WTC11 (cell line): ENCODE data around the gene DLGAP4. TPM values are rescaled to one million over a fixed set of nuclear protein-coding genes. Genes with fewer than 3 reads are reported as not detected.

Source experiments
- ATAC-seq: fragments of 200-7000 bp; cut with Tn5 transposase; 2 replicates; pipeline ENCODE4 v1.10.0; 2021; ENCODE audit warnings: mild to moderate bottlenecking, moderate library complexity
- CTCF ChIA-PET: fragments of 300-600 bp; sonication (Branson Sonifier 250); formaldehyde crosslinking; loops from one replicate; lab custom pipeline; 2021; ENCODE audit warnings: antibody characterized with exemption; lab: Charles Lee
- POLR2A ChIA-PET: fragments of 350-600 bp; sonication (Branson Sonifier 250); formaldehyde crosslinking; loops from one replicate; lab custom pipeline; 2021; ENCODE audit warnings: antibody characterized with exemption; lab: Charles Lee
- DNase-seq: peaks from one replicate; pipeline ENCODE4 v3.0.0; 2021; ENCODE audit warnings: low spot score
- H3K27ac Mint-ChIP-seq: 2 replicates; pipeline ENCODE4 v1.8.0; 2021; ENCODE audit warnings: mixed read lengths
- H3K27me3 Mint-ChIP-seq: 2 replicates; pipeline ENCODE4 v1.8.0; 2021; ENCODE audit warnings: low read depth, mild to moderate bottlenecking, moderate library complexity, mixed read lengths
- H3K36me3 Mint-ChIP-seq: 2 replicates; pipeline ENCODE4 v1.8.0; 2021; ENCODE audit warnings: mixed read lengths
- H3K4me1 Mint-ChIP-seq: 2 replicates; pipeline ENCODE4 v1.8.0; 2022; ENCODE audit warnings: mixed read lengths
- H3K4me3 Mint-ChIP-seq: 2 replicates; pipeline ENCODE4 v1.8.0; 2021; ENCODE audit warnings: mild to moderate bottlenecking, moderate library complexity, mixed read lengths
- H3K9me3 Mint-ChIP-seq: 2 replicates; pipeline ENCODE4 v1.8.0; 2021; ENCODE audit warnings: mixed read lengths
- IRF2 ChIP-seq: sonication (generic); formaldehyde crosslinking; IDR thresholded peaks from 2 replicates; pipeline ENCODE4 v1.8.0; 2022; ENCODE audit warnings: low read depth, missing genetic modification reagents, borderline replicate concordance
- NFE2L1 ChIP-seq: sonication (generic); formaldehyde crosslinking; IDR thresholded peaks from 2 replicates; pipeline ENCODE4 v1.8.1; 2023; ENCODE audit warnings: missing genetic modification reagents
- NR1H2 ChIP-seq: sonication (generic); formaldehyde crosslinking; IDR thresholded peaks from 2 replicates; pipeline ENCODE4 v1.9.0; 2021; ENCODE audit warnings: mild to moderate bottlenecking, moderate library complexity, missing genetic modification reagents
- OVOL2 ChIP-seq: fragments of 250-450 bp; sonication (Bioruptor Pico); IDR thresholded peaks from 2 replicates; pipeline ENCODE4 v1.9.0; 2021; ENCODE audit warnings: mild to moderate bottlenecking, borderline replicate concordance
- SMAD3 ChIP-seq: sonication (generic); formaldehyde crosslinking; IDR thresholded peaks from 2 replicates; pipeline ENCODE4 v1.8.0; 2022; ENCODE audit warnings: missing genetic modification reagents, mild to moderate bottlenecking, borderline replicate concordance
- ZNF219 ChIP-seq: sonication (generic); formaldehyde crosslinking; IDR thresholded peaks from 2 replicates; pipeline ENCODE4 v1.8.0; 2023; ENCODE audit warnings: missing genetic modification reagents, mild to moderate bottlenecking, borderline replicate concordance
- total RNA-seq: library from RNA; stranded (reverse); gene quantifications from 3 replicates; pipeline ENCODE4 v1.2.3, GENCODE V29; 2021
- TF ChIP-seq, protein P1 (sequence below): sonication (generic); formaldehyde crosslinking; IDR thresholded peaks from 2 replicates; pipeline ENCODE4 v1.8.0; 2023; ENCODE audit warnings: missing genetic modification reagents, mild to moderate bottlenecking, borderline replicate concordance
- TF ChIP-seq, protein P2 (sequence below): sonication (generic); formaldehyde crosslinking; IDR thresholded peaks from 2 replicates; pipeline ENCODE4 v1.8.1; 2022; ENCODE audit warnings: missing genetic modification reagents, borderline replicate concordance
- TF ChIP-seq, protein P3 (sequence below): sonication (generic); formaldehyde crosslinking; IDR thresholded peaks from 2 replicates; pipeline ENCODE4 v1.8.1; 2022; ENCODE audit warnings: mild to moderate bottlenecking, missing genetic modification reagents, moderate library complexity, borderline replicate concordance
- TF ChIP-seq, protein P4 (sequence below): sonication (generic); formaldehyde crosslinking; IDR thresholded peaks from 2 replicates; pipeline ENCODE4 v1.8.1; 2023; ENCODE audit warnings: mild to moderate bottlenecking, moderate library complexity, missing genetic modification reagents
- TF ChIP-seq, protein P5 (sequence below): fragments of 250-450 bp; sonication (Bioruptor Pico); IDR thresholded peaks from 2 replicates; pipeline ENCODE4 v1.9.0; 2021; ENCODE audit warnings: mild to moderate bottlenecking
- TF ChIP-seq, protein P6 (sequence below): fragments of 250-450 bp; sonication (Bioruptor Pico); IDR thresholded peaks from 2 replicates; pipeline ENCODE4 v1.9.0; 2021; ENCODE audit warnings: moderate library complexity, mild to moderate bottlenecking, inconsistent platforms, borderline replicate concordance

DLGAP4 gene
- total RNA-seq, 1 experiment from 2014 or later: 52.6 TPM

DNA sequence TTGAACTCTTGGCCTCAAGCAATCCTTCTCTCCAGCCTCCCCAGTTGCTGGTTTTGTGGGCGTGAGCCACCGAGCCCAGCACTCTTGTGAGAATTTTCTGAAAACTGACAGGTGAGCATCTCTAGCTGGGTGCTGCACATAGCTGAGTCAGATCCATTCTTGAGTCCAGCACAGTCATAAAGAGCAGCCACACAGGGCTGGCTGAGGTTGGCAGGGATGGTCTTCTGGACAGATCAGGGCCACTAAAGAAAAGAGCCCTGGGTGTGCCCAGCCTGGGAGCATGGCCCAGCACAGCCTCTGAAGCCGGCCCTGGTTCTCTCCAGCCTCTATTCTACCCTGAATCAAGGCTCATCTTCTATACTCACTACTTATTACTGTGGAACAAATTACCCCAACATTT lies 11.5 kb downstream of the DLGAP4 start (continued):
- TF ChIP-seq, protein P1, sequence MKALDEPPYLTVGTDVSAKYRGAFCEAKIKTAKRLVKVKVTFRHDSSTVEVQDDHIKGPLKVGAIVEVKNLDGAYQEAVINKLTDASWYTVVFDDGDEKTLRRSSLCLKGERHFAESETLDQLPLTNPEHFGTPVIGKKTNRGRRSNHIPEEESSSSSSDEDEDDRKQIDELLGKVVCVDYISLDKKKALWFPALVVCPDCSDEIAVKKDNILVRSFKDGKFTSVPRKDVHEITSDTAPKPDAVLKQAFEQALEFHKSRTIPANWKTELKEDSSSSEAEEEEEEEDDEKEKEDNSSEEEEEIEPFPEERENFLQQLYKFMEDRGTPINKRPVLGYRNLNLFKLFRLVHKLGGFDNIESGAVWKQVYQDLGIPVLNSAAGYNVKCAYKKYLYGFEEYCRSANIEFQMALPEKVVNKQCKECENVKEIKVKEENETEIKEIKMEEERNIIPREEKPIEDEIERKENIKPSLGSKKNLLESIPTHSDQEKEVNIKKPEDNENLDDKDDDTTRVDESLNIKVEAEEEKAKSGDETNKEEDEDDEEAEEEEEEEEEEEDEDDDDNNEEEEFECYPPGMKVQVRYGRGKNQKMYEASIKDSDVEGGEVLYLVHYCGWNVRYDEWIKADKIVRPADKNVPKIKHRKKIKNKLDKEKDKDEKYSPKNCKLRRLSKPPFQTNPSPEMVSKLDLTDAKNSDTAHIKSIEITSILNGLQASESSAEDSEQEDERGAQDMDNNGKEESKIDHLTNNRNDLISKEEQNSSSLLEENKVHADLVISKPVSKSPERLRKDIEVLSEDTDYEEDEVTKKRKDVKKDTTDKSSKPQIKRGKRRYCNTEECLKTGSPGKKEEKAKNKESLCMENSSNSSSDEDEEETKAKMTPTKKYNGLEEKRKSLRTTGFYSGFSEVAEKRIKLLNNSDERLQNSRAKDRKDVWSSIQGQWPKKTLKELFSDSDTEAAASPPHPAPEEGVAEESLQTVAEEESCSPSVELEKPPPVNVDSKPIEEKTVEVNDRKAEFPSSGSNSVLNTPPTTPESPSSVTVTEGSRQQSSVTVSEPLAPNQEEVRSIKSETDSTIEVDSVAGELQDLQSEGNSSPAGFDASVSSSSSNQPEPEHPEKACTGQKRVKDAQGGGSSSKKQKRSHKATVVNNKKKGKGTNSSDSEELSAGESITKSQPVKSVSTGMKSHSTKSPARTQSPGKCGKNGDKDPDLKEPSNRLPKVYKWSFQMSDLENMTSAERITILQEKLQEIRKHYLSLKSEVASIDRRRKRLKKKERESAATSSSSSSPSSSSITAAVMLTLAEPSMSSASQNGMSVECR (CRISPR knock-in tag): no peak
- no peak for TF ChIP-seq OVOL2 (CRISPR knock-in tag)
- TF ChIP-seq, protein P2, sequence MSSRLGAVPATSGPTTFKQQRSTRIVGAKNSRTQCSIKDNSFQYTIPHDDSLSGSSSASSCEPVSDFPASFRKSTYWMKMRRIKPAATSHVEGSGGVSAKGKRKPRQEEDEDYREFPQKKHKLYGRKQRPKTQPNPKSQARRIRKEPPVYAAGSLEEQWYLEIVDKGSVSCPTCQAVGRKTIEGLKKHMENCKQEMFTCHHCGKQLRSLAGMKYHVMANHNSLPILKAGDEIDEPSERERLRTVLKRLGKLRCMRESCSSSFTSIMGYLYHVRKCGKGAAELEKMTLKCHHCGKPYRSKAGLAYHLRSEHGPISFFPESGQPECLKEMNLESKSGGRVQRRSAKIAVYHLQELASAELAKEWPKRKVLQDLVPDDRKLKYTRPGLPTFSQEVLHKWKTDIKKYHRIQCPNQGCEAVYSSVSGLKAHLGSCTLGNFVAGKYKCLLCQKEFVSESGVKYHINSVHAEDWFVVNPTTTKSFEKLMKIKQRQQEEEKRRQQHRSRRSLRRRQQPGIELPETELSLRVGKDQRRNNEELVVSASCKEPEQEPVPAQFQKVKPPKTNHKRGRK (CRISPR knock-in tag): no peak

DNA sequence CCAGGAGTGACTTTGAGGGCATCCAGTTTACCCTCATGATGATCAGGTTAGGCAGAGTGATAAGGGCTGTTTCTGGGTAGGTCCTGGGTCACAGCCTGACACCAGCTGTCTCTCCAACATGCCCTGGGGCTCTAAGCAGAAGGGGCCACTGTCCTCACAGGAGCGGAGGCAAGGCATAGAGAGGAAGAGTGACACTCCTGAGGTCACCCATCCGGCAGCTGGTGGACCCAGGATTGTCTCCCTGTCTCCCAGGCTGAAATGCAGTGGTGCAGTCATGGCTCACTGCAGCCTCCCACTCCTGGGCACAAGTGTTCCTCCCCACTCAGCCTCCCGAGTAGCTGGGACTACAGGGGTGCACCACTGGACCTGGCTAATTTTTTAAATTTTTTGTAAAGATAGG lies 12.0 kb downstream of the DLGAP4 start:
- POLR2A ChIA-PET: interaction anchor here (0.6 kb wide), 1 partner anchor 891 kb away, joined by 4 read pairs; no protein-coding TSS in a partner anchor
- TF ChIP-seq, protein P3, sequence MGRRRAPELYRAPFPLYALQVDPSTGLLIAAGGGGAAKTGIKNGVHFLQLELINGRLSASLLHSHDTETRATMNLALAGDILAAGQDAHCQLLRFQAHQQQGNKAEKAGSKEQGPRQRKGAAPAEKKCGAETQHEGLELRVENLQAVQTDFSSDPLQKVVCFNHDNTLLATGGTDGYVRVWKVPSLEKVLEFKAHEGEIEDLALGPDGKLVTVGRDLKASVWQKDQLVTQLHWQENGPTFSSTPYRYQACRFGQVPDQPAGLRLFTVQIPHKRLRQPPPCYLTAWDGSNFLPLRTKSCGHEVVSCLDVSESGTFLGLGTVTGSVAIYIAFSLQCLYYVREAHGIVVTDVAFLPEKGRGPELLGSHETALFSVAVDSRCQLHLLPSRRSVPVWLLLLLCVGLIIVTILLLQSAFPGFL: no peak
- TF ChIP-seq SMAD3 (CRISPR knock-in tag): no peak
- TF ChIP-seq, protein P4, sequence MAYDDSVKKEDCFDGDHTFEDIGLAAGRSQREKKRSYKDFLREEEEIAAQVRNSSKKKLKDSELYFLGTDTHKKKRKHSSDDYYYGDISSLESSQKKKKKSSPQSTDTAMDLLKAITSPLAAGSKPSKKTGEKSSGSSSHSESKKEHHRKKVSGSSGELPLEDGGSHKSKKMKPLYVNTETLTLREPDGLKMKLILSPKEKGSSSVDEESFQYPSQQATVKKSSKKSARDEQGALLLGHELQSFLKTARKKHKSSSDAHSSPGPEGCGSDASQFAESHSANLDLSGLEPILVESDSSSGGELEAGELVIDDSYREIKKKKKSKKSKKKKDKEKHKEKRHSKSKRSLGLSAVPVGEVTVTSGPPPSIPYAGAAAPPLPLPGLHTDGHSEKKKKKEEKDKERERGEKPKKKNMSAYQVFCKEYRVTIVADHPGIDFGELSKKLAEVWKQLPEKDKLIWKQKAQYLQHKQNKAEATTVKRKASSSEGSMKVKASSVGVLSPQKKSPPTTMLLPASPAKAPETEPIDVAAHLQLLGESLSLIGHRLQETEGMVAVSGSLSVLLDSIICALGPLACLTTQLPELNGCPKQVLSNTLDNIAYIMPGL (CRISPR knock-in tag): no peak
- TF ChIP-seq, protein P2 (CRISPR knock-in tag): no peak
- TF ChIP-seq, protein P5, sequence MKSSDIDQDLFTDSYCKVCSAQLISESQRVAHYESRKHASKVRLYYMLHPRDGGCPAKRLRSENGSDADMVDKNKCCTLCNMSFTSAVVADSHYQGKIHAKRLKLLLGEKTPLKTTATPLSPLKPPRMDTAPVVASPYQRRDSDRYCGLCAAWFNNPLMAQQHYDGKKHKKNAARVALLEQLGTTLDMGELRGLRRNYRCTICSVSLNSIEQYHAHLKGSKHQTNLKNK (CRISPR knock-in tag): no peak
- no peak for TF ChIP-seq NFE2L1
- no peak for TF ChIP-seq NR1H2
- TF ChIP-seq, protein P6, sequence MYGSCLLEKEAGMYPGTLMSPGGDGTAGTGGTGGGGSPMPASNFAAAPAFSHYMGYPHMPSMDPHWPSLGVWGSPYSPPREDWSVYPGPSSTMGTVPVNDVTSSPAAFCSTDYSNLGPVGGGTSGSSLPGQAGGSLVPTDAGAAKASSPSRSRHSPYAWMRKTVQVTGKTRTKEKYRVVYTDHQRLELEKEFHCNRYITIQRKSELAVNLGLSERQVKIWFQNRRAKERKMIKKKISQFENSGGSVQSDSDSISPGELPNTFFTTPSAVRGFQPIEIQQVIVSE: no peak
- TF ChIP-seq ZNF219 (CRISPR knock-in tag): no peak
- TF ChIP-seq IRF2 (CRISPR knock-in tag): no peak
- no peak for ATAC-seq
- no peaks in the 10 kb centered on the region for H3K9me3 Mint-ChIP-seq
- H3K27me3 Mint-ChIP-seq: no peaks in the 10 kb centered on the region; the same call in 1 of the 2 replicates
- peak; percentile 4 for DNase-seq
- H3K36me3 Mint-ChIP-seq: no peaks in the 10 kb centered on the region
- CTCF ChIA-PET: interaction anchor here (0.9 to 1.6 kb wide), 2 partner anchors 81 to 121 kb away, joined by 3 to 5 read pairs; no protein-coding TSS in a partner anchor
- H3K27ac Mint-ChIP-seq: no peak overlapping the region
- H3K4me3 Mint-ChIP-seq: no peak overlapping the region
- no peaks in the 10 kb centered on the region for H3K4me1 Mint-ChIP-seq
